Activated CD4-positive, alpha-beta T cell treated with anti-CD3 and anti-CD28 coated beads, Interleukin-2, amount 10 ng/mL, durations not matched to agents 24 days and 14 days (primary cell): ENCODE data around the gene OCRL. TPM values are rescaled to one million over a fixed set of nuclear protein-coding genes. Genes with fewer than 3 reads are reported as not detected.
"Not testable (repeated sequence)": the region's sequence is repeated elsewhere in the genome, so short reads cannot be mapped to it uniquely, and the experiment has no call there.

Experiments used
- DNase-seq: peaks from one replicate; pipeline ENCODE4 v3.0.0; 2022
- H3K27ac Mint-ChIP-seq: one replicate; pipeline ENCODE4 v1.8.0; 2022; ENCODE audit warnings: mild to moderate bottlenecking, mixed read lengths
- H3K27me3 Mint-ChIP-seq: one replicate; pipeline ENCODE4 v1.8.0; 2022; ENCODE audit warnings: mixed read lengths
- H3K36me3 Mint-ChIP-seq: one replicate; pipeline ENCODE4 v1.8.0; 2022; ENCODE audit warnings: low read depth, mild to moderate bottlenecking, mixed read lengths
- H3K4me1 Mint-ChIP-seq: one replicate; pipeline ENCODE4 v1.8.0; 2021; ENCODE audit warnings: mixed read lengths
- H3K4me3 Mint-ChIP-seq: one replicate; pipeline ENCODE4 v1.8.0; 2022; ENCODE audit warnings: mild to moderate bottlenecking, moderate library complexity, mixed read lengths
- H3K9me3 Mint-ChIP-seq: one replicate; pipeline ENCODE4 v1.8.0; 2021; ENCODE audit warnings: mixed read lengths
- intact Hi-C: fragments of 100-400 bp; cut with micrococcal nuclease; formaldehyde crosslinking; loops from one replicate; pipeline ENCODE4 v1.15.1; 2023
- total RNA-seq: library from RNA; stranded (reverse); gene quantifications from 2 replicates; pipeline ENCODE4 v1.2.3, GENCODE V29; 2022

The OCRL gene
- total RNA-seq, 1 donor from 2014 or later = 3.8 TPM

- H3K27ac Mint-ChIP-seq, H3K9me3 Mint-ChIP-seq, H3K36me3 Mint-ChIP-seq, H3K4me3 Mint-ChIP-seq, intact Hi-C loops, H3K4me1 Mint-ChIP-seq, DNase-seq, H3K27me3 Mint-ChIP-seq: not testable (repeated sequence)
Measured at GRCh38 chrX:129554816-129555215, 14.8 kb downstream of the OCRL start.

- H3K4me3 Mint-ChIP-seq = no peak overlapping the region
- H3K27ac Mint-ChIP-seq = no peak overlapping the region
- H3K9me3 Mint-ChIP-seq = no peaks in the 10 kb centered on the region
- H3K4me1 Mint-ChIP-seq = no peaks in the 10 kb centered on the region
- intact Hi-C loops = no loop called here
- DNase-seq = no peak
- no peaks in the 10 kb centered on the region for H3K27me3 Mint-ChIP-seq
- no peaks in the 10 kb centered on the region for H3K36me3 Mint-ChIP-seq
Measured at GRCh38 chrX:129556806-129557315, 16.8 kb downstream of the OCRL start.

GRCh38 chrX:129557844-129558480, 17.9 kb downstream of the OCRL start:
- H3K4me3 Mint-ChIP-seq = no peak overlapping the region
- H3K36me3 Mint-ChIP-seq = peaks cover 8% of the 10 kb centered on the region
- H3K27ac Mint-ChIP-seq = no peak overlapping the region
- no peaks in the 10 kb centered on the region for H3K27me3 Mint-ChIP-seq
- no peak for DNase-seq
- no peaks in the 10 kb centered on the region for H3K4me1 Mint-ChIP-seq
- intact Hi-C loops = no loop called here
- H3K9me3 Mint-ChIP-seq = no peaks in the 10 kb centered on the region

GRCh38 chrX:129559783-129560182, 19.7 kb downstream of the OCRL start:
- DNase-seq = no peak
- intact Hi-C loops = no loop called here
- Mint-ChIP-seq H3K4me3 (no peak overlapping the region), H3K27me3 (no peaks in the 10 kb centered on the region), H3K9me3 (no peaks in the 10 kb centered on the region), H3K36me3 (peaks cover 10% of the 10 kb centered on the region), H3K27ac (no peak overlapping the region), H3K4me1 (no peaks in the 10 kb centered on the region)

GRCh38 chrX:129561453-129561852, 21.4 kb downstream of the OCRL start:
- no peak for DNase-seq
- H3K4me3 Mint-ChIP-seq = no peak overlapping the region
- H3K36me3 Mint-ChIP-seq = peaks cover 17% of the 10 kb centered on the region
- no peaks in the 10 kb centered on the region for H3K9me3 Mint-ChIP-seq
- peaks cover 7% of the 10 kb centered on the region for H3K4me1 Mint-ChIP-seq
- no peaks in the 10 kb centered on the region for H3K27me3 Mint-ChIP-seq
- no peak overlapping the region for H3K27ac Mint-ChIP-seq
- intact Hi-C loops = no loop called here

GRCh38 chrX:129564345-129564744, 24.3 kb downstream of the OCRL start:
- intact Hi-C loops, DNase-seq: not testable (repeated sequence)

GRCh38 chrX:129565046-129565650, 25.1 kb downstream of the OCRL start:
- no peaks in the 10 kb centered on the region for H3K27me3 Mint-ChIP-seq
- H3K36me3 Mint-ChIP-seq = peaks cover 19% of the 10 kb centered on the region
- H3K4me1 Mint-ChIP-seq = peaks cover 7% of the 10 kb centered on the region
- H3K4me3 Mint-ChIP-seq = no peak overlapping the region
- intact Hi-C loops = no loop called here
- H3K9me3 Mint-ChIP-seq = no peaks in the 10 kb centered on the region
- no peak overlapping the region for H3K27ac Mint-ChIP-seq
- no peak for DNase-seq

More at GRCh38 chrX:129564345-129564744, 24.3 kb downstream of the OCRL start:
- not testable (repeated sequence) for H3K4me3 Mint-ChIP-seq, H3K9me3 Mint-ChIP-seq, H3K27me3 Mint-ChIP-seq, H3K27ac Mint-ChIP-seq, H3K4me1 Mint-ChIP-seq
- peaks cover 17% of the 10 kb centered on the region for H3K36me3 Mint-ChIP-seq

- Mint-ChIP-seq H3K27me3 (no peaks in the 10 kb centered on the region), H3K36me3 (peaks cover 20% of the 10 kb centered on the region), H3K27ac (no peak overlapping the region), H3K4me3 (no peak overlapping the region), H3K4me1 (peaks cover 7% of the 10 kb centered on the region), H3K9me3 (no peaks in the 10 kb centered on the region)
- no peak for DNase-seq
- intact Hi-C loops = no loop called here
Measured at GRCh38 chrX:129566073-129566472, 26.0 kb downstream of the OCRL start.

- no peak for DNase-seq
- Mint-ChIP-seq H3K4me1 (peaks cover 7% of the 10 kb centered on the region), H3K27ac (no peak overlapping the region), H3K36me3 (peaks cover 11% of the 10 kb centered on the region), H3K27me3 (no peaks in the 10 kb centered on the region), H3K9me3 (no peaks in the 10 kb centered on the region), H3K4me3 (no peak overlapping the region)
- intact Hi-C loops = no loop called here
Measured at GRCh38 chrX:129568349-129568748, 28.3 kb downstream of the OCRL start.

GRCh38 chrX:129572422-129572821, 32.4 kb downstream of the OCRL start:
- H3K4me1 Mint-ChIP-seq = no peaks in the 10 kb centered on the region
- no peaks in the 10 kb centered on the region for H3K27me3 Mint-ChIP-seq
- no peak overlapping the region for H3K4me3 Mint-ChIP-seq
- peaks cover 6% of the 10 kb centered on the region for H3K36me3 Mint-ChIP-seq
- intact Hi-C loops = no loop called here
- no peaks in the 10 kb centered on the region for H3K9me3 Mint-ChIP-seq
- no peak for DNase-seq
- no peak overlapping the region for H3K27ac Mint-ChIP-seq

GRCh38 chrX:129573652-129574051, 33.6 kb downstream of the OCRL start:
- H3K9me3 Mint-ChIP-seq, H3K4me1 Mint-ChIP-seq, H3K36me3 Mint-ChIP-seq, H3K27ac Mint-ChIP-seq, H3K4me3 Mint-ChIP-seq, intact Hi-C loops, DNase-seq, H3K27me3 Mint-ChIP-seq: not testable (repeated sequence)

- Mint-ChIP-seq H3K27me3 (no peaks in the 10 kb centered on the region), H3K4me1 (no peaks in the 10 kb centered on the region), H3K9me3 (no peaks in the 10 kb centered on the region), H3K36me3 (peaks cover 8% of the 10 kb centered on the region), H3K4me3 (no peak overlapping the region), H3K27ac (no peak overlapping the region)
- DNase-seq = no peak
- intact Hi-C loops = no loop called here
Measured at GRCh38 chrX:129574214-129574613, 34.2 kb downstream of the OCRL start.

- H3K27me3 Mint-ChIP-seq = no peaks in the 10 kb centered on the region
- H3K36me3 Mint-ChIP-seq = peaks cover 6% of the 10 kb centered on the region
- H3K4me3 Mint-ChIP-seq = no peak overlapping the region
- no peak for DNase-seq
- intact Hi-C loops = no loop called here
- H3K4me1 Mint-ChIP-seq = no peaks in the 10 kb centered on the region
- no peaks in the 10 kb centered on the region for H3K9me3 Mint-ChIP-seq
- no peak overlapping the region for H3K27ac Mint-ChIP-seq
Measured at GRCh38 chrX:129576539-129576938, 36.5 kb downstream of the OCRL start.

GRCh38 chrX:129577473-129577872, 37.4 kb downstream of the OCRL start:
- Mint-ChIP-seq H3K9me3 (no peaks in the 10 kb centered on the region), H3K4me3 (no peak overlapping the region), H3K27ac (no peak overlapping the region), H3K36me3 (peaks cover 6% of the 10 kb centered on the region), H3K27me3 (no peaks in the 10 kb centered on the region), H3K4me1 (no peaks in the 10 kb centered on the region)
- no peak for DNase-seq
- intact Hi-C loops = no loop called here

- Mint-ChIP-seq H3K27me3 (no peaks in the 10 kb centered on the region), H3K4me1 (no peaks in the 10 kb centered on the region), H3K9me3 (no peaks in the 10 kb centered on the region), H3K27ac (no peak overlapping the region), H3K36me3 (peaks cover 6% of the 10 kb centered on the region), H3K4me3 (no peak overlapping the region)
- no peak for DNase-seq
- intact Hi-C loops = no loop called here
Measured at GRCh38 chrX:129577877-129578276, 37.8 kb downstream of the OCRL start.
